Hematopoietic multipotent progenitor cell treated with erythropoietin and hydrocortisone succinate and interleukin-3 and kit ligand, for 6 days (in vitro differentiated cells): Measurements from ENCODE around the gene AKR7A3.

Source experiments
- DNase-seq: peaks from one replicate; pipeline ENCODE4 v3.0.0-alpha.2; 2015

AKR7A3 gene

GRCh38 chr1:19251305-19252196, 37.0 kb downstream of the AKR7A3 start, which contains the start of the genes EMC1 and MRTO4:
TSS of gene EMC1 (minus strand) at chr1:19251524. CDS start at chr1:19251509, 15 bp downstream.
TSS of gene MRTO4 (plus strand) at chr1:19251805. CDS start at chr1:19251836, 31 bp downstream.
- peak; percentile 88 for DNase-seq

GRCh38 chr1:19250629-19251304, 37.8 kb downstream of the AKR7A3 start:
- DNase-seq, result peak; percentile 48

- peak; percentile 84 for DNase-seq
These were observed 47.7 kb downstream of the AKR7A3 start for GRCh38 chr1:19240673-19241538.

- no peak for DNase-seq
These were observed 48.7 kb downstream of the AKR7A3 start for GRCh38 chr1:19239876-19240275.

GRCh38 chr1:19234224-19234623, 54.3 kb downstream of the AKR7A3 start:
- DNase-seq, result no peak
